SK-N-SH (cell line): Measurements from ENCODE around the gene MYLK.

ENCODE experiments used
- JUND ChIP-seq: IDR thresholded peaks from 2 replicates; pipeline ENCODE4 v1.4.0; 2012
- MXI1 ChIP-seq: IDR thresholded peaks from 2 replicates; pipeline ENCODE4 v1.6.1; 2012; ENCODE audit warnings: mild to moderate bottlenecking, low read depth, low read length, improper control_type of control experiment
- POLR2AphosphoS5 ChIP-seq: IDR thresholded peaks from 2 replicates; pipeline ENCODE4 v1.6.1; 2012; ENCODE audit warnings: low read depth, low read length
- TAF1 ChIP-seq: IDR thresholded peaks from 2 replicates; pipeline ENCODE4 v1.6.1; 2012; ENCODE audit warnings: low read depth, mild to moderate bottlenecking, low read length, moderate library complexity, borderline replicate concordance
- YY1 ChIP-seq: IDR thresholded peaks from 2 replicates; pipeline ENCODE4 v1.4.0; 2012; ENCODE audit warnings: low read depth, mild to moderate bottlenecking
- TF ChIP-seq, protein P1 (sequence below): fragments of 150-350 bp; IDR thresholded peaks from 2 replicates; pipeline ENCODE4 v1.6.1; 2017; ENCODE audit warnings: antibody characterized with exemption, low read length, low read depth, borderline replicate concordance

DNA sequence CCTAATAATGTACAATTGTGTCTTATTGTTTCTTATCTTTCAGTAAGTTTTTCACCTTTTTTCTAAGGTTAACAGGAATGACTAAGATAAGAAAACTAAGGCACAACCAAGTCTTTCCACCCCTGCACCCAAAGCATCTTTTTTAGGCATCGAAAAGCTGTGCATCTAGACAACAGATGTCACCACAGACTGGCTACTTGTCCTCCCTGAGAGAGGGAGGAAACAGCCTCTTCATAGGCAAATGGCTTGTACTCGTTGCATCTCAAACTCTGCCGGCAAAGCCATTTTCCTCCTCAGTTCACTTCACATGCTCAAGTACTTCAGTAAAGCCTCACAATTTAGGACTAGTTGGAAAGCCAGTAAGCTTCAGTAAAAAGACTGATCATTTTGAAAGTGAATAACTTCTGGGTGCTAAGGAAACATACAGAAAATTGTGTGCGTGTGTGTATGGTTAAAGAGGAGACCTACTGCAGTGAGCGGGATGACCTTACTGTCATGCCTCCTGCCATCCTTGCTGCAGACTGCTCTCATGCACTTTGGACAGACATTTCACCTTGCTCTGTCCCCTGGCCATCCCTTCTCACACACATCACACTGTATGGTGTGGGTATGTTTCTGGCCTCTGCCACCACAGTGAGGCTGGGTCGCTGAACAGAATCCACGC is 262.8 kb downstream of the MYLK start:
- TF ChIP-seq MXI1, result no peak
- TF ChIP-seq TAF1, result no peak
- TF ChIP-seq JUND, result no peak
- TF ChIP-seq, protein P1, sequence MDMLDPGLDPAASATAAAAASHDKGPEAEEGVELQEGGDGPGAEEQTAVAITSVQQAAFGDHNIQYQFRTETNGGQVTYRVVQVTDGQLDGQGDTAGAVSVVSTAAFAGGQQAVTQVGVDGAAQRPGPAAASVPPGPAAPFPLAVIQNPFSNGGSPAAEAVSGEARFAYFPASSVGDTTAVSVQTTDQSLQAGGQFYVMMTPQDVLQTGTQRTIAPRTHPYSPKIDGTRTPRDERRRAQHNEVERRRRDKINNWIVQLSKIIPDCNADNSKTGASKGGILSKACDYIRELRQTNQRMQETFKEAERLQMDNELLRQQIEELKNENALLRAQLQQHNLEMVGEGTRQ, result no peak
- TF ChIP-seq POLR2AphosphoS5, result no peak
- TF ChIP-seq YY1, result no peak
